GM23248 (cell line): Measurements from ENCODE around the gene STOM.

ENCODE experiments used
- EZH2 ChIP-seq: fragments of 200-600 bp; sonication (generic); IDR thresholded peaks from 2 replicates; pipeline ENCODE4 v1.6.1; 2018; ENCODE audit warnings: antibody characterized with exemption, mild to moderate bottlenecking; ENCODE audit not compliant: insufficient read depth, poor library complexity, severe bottlenecking
- EZH2phosphoT487 ChIP-seq: fragments of 200-600 bp; sonication (generic); IDR thresholded peaks from 2 replicates; pipeline ENCODE4 v1.6.1; 2018; ENCODE audit warnings: antibody characterized with exemption, moderate library complexity, mild to moderate bottlenecking, low read depth; ENCODE audit not compliant: insufficient read depth

- TF ChIP-seq EZH2 (no peak), EZH2phosphoT487 (no peak)
Observed at GRCh38 chr9:121360601-121361374, 9.3 kb downstream of the STOM start.
